ENCODE measurements around the gene GPC3.

DNA sequence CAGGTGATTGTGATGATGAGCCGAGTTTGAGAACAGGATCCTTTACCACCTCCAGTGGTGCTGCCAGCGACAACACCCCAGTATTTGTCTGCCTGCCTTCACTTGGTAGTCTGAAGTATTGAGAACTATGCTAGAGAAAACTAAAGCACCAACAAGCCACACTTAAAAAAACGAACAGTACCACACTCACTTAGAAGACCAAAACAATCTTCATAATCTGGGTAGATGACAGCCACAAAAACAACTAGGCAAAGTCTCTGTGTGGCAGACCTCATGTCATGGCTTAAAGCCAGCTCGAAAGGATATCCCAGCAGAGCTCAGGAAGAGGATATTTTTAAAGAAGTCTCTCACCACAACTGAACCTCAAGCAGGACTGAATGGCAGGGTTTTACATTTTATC is 236.0 kb downstream of the GPC3 start:
- no peak for TF ChIP-seq EGR1 (IDR thresholded peaks at IDR 0.05)
- TF ChIP-seq RAD21 (IDR thresholded peaks at IDR 0.05; ENCODE audit: low read depth): no peak
- TF ChIP-seq, protein P1, sequence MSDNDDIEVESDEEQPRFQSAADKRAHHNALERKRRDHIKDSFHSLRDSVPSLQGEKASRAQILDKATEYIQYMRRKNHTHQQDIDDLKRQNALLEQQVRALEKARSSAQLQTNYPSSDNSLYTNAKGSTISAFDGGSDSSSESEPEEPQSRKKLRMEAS (IDR thresholded peaks at IDR 0.05): no peak
- no peak for TF ChIP-seq YY1 (IDR thresholded peaks at IDR 0.05; ENCODE audit: low read depth)
- TF ChIP-seq ZBTB7A (IDR thresholded peaks at IDR 0.05; ENCODE audit: low read depth): no peak
- TF ChIP-seq TCF12 (IDR thresholded peaks at IDR 0.05; ENCODE audit: low read depth): no peak
- no peak for TF ChIP-seq EP300 (IDR thresholded peaks at IDR 0.05; ENCODE audit: borderline replicate concordance)
- TF ChIP-seq, protein P2, sequence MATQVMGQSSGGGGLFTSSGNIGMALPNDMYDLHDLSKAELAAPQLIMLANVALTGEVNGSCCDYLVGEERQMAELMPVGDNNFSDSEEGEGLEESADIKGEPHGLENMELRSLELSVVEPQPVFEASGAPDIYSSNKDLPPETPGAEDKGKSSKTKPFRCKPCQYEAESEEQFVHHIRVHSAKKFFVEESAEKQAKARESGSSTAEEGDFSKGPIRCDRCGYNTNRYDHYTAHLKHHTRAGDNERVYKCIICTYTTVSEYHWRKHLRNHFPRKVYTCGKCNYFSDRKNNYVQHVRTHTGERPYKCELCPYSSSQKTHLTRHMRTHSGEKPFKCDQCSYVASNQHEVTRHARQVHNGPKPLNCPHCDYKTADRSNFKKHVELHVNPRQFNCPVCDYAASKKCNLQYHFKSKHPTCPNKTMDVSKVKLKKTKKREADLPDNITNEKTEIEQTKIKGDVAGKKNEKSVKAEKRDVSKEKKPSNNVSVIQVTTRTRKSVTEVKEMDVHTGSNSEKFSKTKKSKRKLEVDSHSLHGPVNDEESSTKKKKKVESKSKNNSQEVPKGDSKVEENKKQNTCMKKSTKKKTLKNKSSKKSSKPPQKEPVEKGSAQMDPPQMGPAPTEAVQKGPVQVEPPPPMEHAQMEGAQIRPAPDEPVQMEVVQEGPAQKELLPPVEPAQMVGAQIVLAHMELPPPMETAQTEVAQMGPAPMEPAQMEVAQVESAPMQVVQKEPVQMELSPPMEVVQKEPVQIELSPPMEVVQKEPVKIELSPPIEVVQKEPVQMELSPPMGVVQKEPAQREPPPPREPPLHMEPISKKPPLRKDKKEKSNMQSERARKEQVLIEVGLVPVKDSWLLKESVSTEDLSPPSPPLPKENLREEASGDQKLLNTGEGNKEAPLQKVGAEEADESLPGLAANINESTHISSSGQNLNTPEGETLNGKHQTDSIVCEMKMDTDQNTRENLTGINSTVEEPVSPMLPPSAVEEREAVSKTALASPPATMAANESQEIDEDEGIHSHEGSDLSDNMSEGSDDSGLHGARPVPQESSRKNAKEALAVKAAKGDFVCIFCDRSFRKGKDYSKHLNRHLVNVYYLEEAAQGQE (IDR thresholded peaks at IDR 0.05; ENCODE audit: low read depth): no peak
- TF ChIP-seq TAF1 (IDR thresholded peaks at IDR 0.05; ENCODE audit: low read depth): no peak
- no peak for TF ChIP-seq NFIC (IDR thresholded peaks at IDR 0.05)
- no peak for TF ChIP-seq CREB1 (IDR thresholded peaks at IDR 0.05; ENCODE audit: low read depth)

Data from Ishikawa (cell line).